Stimulated activated CD8-positive, alpha-beta memory T cell treated with anti-CD3 and anti-CD28 coated beads, Interleukin-7, amount 100 ng/mL, for 4 hours (primary cell): ENCODE results near the gene NCK2.

ENCODE experiments used
- DNase-seq, 2 donors: peaks; one replicate each; pipeline ENCODE4 v3.0.0-alpha.2; 2020; ENCODE audit warnings: low read depth in 2 of 2

The NCK2 gene

GRCh38 chr2:105849431-105850179 is 104.9 kb downstream of the NCK2 start:
- no peak for DNase-seq

GRCh38 chr2:105852066-105852465 is 107.4 kb downstream of the NCK2 start:
- DNase-seq: no peak

GRCh38 chr2:105853354-105854088 is 108.8 kb downstream of the NCK2 start:
- no peak for DNase-seq

- no peak for DNase-seq
These were observed 110.3 kb downstream of the NCK2 start for GRCh38 chr2:105854972-105855371.

- DNase-seq: no peak
These were observed 111.9 kb downstream of the NCK2 start for GRCh38 chr2:105856581-105856980.

- DNase-seq: no peak
These were observed 112.5 kb downstream of the NCK2 start for GRCh38 chr2:105857076-105857740.

- peak in 1 of 2 donors; percentile 20 for DNase-seq
These were observed 114.4 kb downstream of the NCK2 start for GRCh38 chr2:105858868-105859693.

- no peak for DNase-seq
These were observed 114.9 kb downstream of the NCK2 start for GRCh38 chr2:105859694-105859951.

GRCh38 chr2:105860567-105860966 is 115.9 kb downstream of the NCK2 start:
- DNase-seq: no peak

GRCh38 chr2:105861200-105861599 is 116.5 kb downstream of the NCK2 start:
- no peak for DNase-seq

GRCh38 chr2:105862843-105863242 is 118.1 kb downstream of the NCK2 start:
- no peak for DNase-seq

GRCh38 chr2:105864262-105864661 is 119.5 kb downstream of the NCK2 start:
- DNase-seq: no peak

GRCh38 chr2:105865222-105865913 is 120.7 kb downstream of the NCK2 start:
- DNase-seq: no peak

GRCh38 chr2:105866216-105867185 is 121.8 kb downstream of the NCK2 start:
- no peak for DNase-seq

- no peak for DNase-seq
These were observed 122.9 kb downstream of the NCK2 start for GRCh38 chr2:105867587-105867986.

GRCh38 chr2:105868060-105868459 is 123.3 kb downstream of the NCK2 start:
- no peak for DNase-seq

- no peak for DNase-seq
These were observed 124.6 kb downstream of the NCK2 start for GRCh38 chr2:105869341-105869740.

GRCh38 chr2:105870062-105870461 is 125.3 kb downstream of the NCK2 start:
- no peak for DNase-seq

- DNase-seq: no peak
These were observed 126.1 kb downstream of the NCK2 start for GRCh38 chr2:105870858-105871257.

- DNase-seq: no peak
These were observed 127.5 kb downstream of the NCK2 start for GRCh38 chr2:105872142-105872728.
